Neural progenitor cell (in vitro differentiated cells): ENCODE measurements around the gene FAM110D. TPM values are rescaled to one million over a fixed set of nuclear protein-coding genes. Genes with fewer than 3 reads are reported as not detected.

Experiments used
- DNase-seq: peaks from one replicate; pipeline ENCODE4 v3.0.0-alpha.2; 2016; ENCODE audit warnings: low spot score
- H2AFZ ChIP-seq: fragments of 200-600 bp; sonication (generic); replicated peaks from 2 replicates; pipeline ENCODE4 v1.6.1; 2016; ENCODE audit warnings: antibody characterized with exemption
- H3F3A ChIP-seq: fragments of 200-600 bp; sonication (generic); 2 replicates; pipeline ENCODE4 v1.6.1; 2016; ENCODE audit warnings: antibody characterized with exemption, low read depth
- H3K27ac ChIP-seq: fragments of 200-600 bp; sonication (generic); 2 replicates; pipeline ENCODE4 v1.5.1; 2016; ENCODE audit warnings: mild to moderate bottlenecking
- H3K27me3 ChIP-seq: fragments of 200-600 bp; sonication (generic); 2 replicates; pipeline ENCODE4 v1.6.1; 2016; ENCODE audit warnings: mild to moderate bottlenecking, moderate library complexity
- H3K36me3 ChIP-seq: fragments of 200-600 bp; sonication (generic); 2 replicates; pipeline ENCODE4 v1.5.1; 2016
- H3K4me1 ChIP-seq: fragments of 200-600 bp; sonication (generic); 2 replicates; pipeline ENCODE4 v1.6.1; 2016; ENCODE audit warnings: mixed run types
- H3K4me2 ChIP-seq: fragments of 200-600 bp; sonication (generic); 2 replicates; pipeline ENCODE4 v1.6.1; 2016
- H3K4me3 ChIP-seq: fragments of 200-600 bp; sonication (generic); 2 replicates; pipeline ENCODE4 v1.5.1; 2016
- H3K79me2 ChIP-seq: fragments of 200-600 bp; sonication (generic); 2 replicates; pipeline ENCODE4 v1.6.1; 2016; ENCODE audit warnings: low read depth
- H3K9ac ChIP-seq: fragments of 200-600 bp; sonication (generic); 2 replicates; pipeline ENCODE4 v1.6.1; 2016
- H3K9me3 ChIP-seq: fragments of 200-600 bp; sonication (generic); 2 replicates; pipeline ENCODE4 v1.5.1; 2016; ENCODE audit warnings: low read depth
- H4K20me1 ChIP-seq: fragments of 200-600 bp; sonication (generic); 2 replicates; pipeline ENCODE4 v1.6.1; 2016; ENCODE audit warnings: low read depth
- H3K27ac Mint-ChIP-seq: 3 replicates; pipeline ENCODE4 v1.8.0; 2021; ENCODE audit warnings: mixed read lengths
- H3K27me3 Mint-ChIP-seq: 2 replicates; pipeline ENCODE4 v1.8.0; 2022; ENCODE audit warnings: low read depth, mild to moderate bottlenecking, inconsistent platforms, moderate library complexity, mixed read lengths; ENCODE audit not compliant: insufficient read depth
- H3K36me3 Mint-ChIP-seq: 3 replicates; pipeline ENCODE4 v1.8.0; 2021; ENCODE audit warnings: mixed read lengths
- H3K4me1 Mint-ChIP-seq: 3 replicates; pipeline ENCODE4 v1.8.0; 2021; ENCODE audit warnings: mixed read lengths
- H3K4me3 Mint-ChIP-seq: 3 replicates; pipeline ENCODE4 v1.8.0; 2021; ENCODE audit warnings: mild to moderate bottlenecking, moderate library complexity, mixed read lengths
- H3K9me3 Mint-ChIP-seq: 3 replicates; pipeline ENCODE4 v1.8.0; 2020; ENCODE audit warnings: mixed read lengths
- CTCF ChIP-seq: fragments of 200-600 bp; sonication (generic); IDR thresholded peaks from 2 replicates; pipeline ENCODE4 v1.5.1; 2017; ENCODE audit warnings: antibody characterized with exemption, mild to moderate bottlenecking
- EZH2 ChIP-seq: fragments of 200-600 bp; sonication (generic); IDR thresholded peaks from 2 replicates; pipeline ENCODE4 v1.6.1; 2017; ENCODE audit warnings: antibody characterized with exemption, mild to moderate bottlenecking, moderate library complexity
- EZH2phosphoT487 ChIP-seq: fragments of 200-600 bp; sonication (generic); IDR thresholded peaks from 2 replicates; pipeline ENCODE4 v1.6.1; 2017; ENCODE audit warnings: antibody characterized with exemption
- total RNA-seq: library from RNA; depleted of rRNA; stranded (reverse); fragments of >200 nt; gene quantifications from 2 replicates; pipeline ENCODE4 v1.2.3, GENCODE V29; 2015; ENCODE audit warnings: low replicate concordance

Gene FAM110D
- total RNA-seq, 1 donor from 2014 or later, result 0.28 TPM

GRCh38 chr1:26184883-26185282, 26.0 kb downstream of the FAM110D start:
- Mint-ChIP-seq H3K36me3 (peaks cover 2% of the 10 kb centered on the region), H3K9me3 (peaks cover 4% of the 10 kb centered on the region), H3K4me1 (peaks cover 15% of the 10 kb centered on the region), H3K27ac (no peak overlapping the region), H3K27me3 (peaks cover 12% of the 10 kb centered on the region), H3K4me3 (no peak overlapping the region)
- H3K4me1 ChIP-seq, result no peaks in the 10 kb centered on the region
- no peaks in the 10 kb centered on the region for H3K36me3 ChIP-seq
- H3K4me3 ChIP-seq, result no peak overlapping the region
- H3K9me3 ChIP-seq, result no peaks in the 10 kb centered on the region
- no peaks in the 10 kb centered on the region for H4K20me1 ChIP-seq
- no peaks in the 10 kb centered on the region for H3F3A ChIP-seq
- H3K27me3 ChIP-seq, result no peaks in the 10 kb centered on the region
- H3K27ac ChIP-seq, result no peak overlapping the region
- TF ChIP-seq EZH2 (no peak), CTCF (no peak), EZH2phosphoT487 (no peak)
- no peaks in the 10 kb centered on the region for H3K79me2 ChIP-seq
- H3K4me2 ChIP-seq, result no peak overlapping the region
- DNase-seq, result no peak
- H3K9ac ChIP-seq, result no peak overlapping the region
- H2AFZ ChIP-seq, result no peak overlapping the region

GRCh38 chr1:26187882-26188281, 29.0 kb downstream of the FAM110D start:
- Histone ChIP-seq H3K27me3 (no peaks in the 10 kb centered on the region), H3K9ac (no peak overlapping the region), H2AFZ (no peak overlapping the region), H3K27ac (no peak overlapping the region), H4K20me1 (no peaks in the 10 kb centered on the region), H3K4me2 (no peak overlapping the region), H3K36me3 (no peaks in the 10 kb centered on the region), H3K9me3 (no peaks in the 10 kb centered on the region), H3K4me3 (no peak overlapping the region), H3K79me2 (no peaks in the 10 kb centered on the region), H3F3A (no peaks in the 10 kb centered on the region), H3K4me1 (peaks cover 4% of the 10 kb centered on the region)
- H3K27me3 Mint-ChIP-seq, result peaks cover 11% of the 10 kb centered on the region
- TF ChIP-seq EZH2 (no peak), CTCF (no peak), EZH2phosphoT487 (no peak)
- H3K9me3 Mint-ChIP-seq, result peaks cover 4% of the 10 kb centered on the region
- no peaks in the 10 kb centered on the region for H3K36me3 Mint-ChIP-seq
- peaks cover 17% of the 10 kb centered on the region for H3K4me1 Mint-ChIP-seq
- H3K4me3 Mint-ChIP-seq, result no peak overlapping the region
- no peak overlapping the region for H3K27ac Mint-ChIP-seq
- no peak for DNase-seq

- Histone ChIP-seq H3F3A (no peaks in the 10 kb centered on the region), H3K27me3 (no peaks in the 10 kb centered on the region), H3K9me3 (no peaks in the 10 kb centered on the region), H3K36me3 (no peaks in the 10 kb centered on the region), H3K4me2 (no peak overlapping the region), H3K4me1 (peaks cover 4% of the 10 kb centered on the region), H2AFZ (no peak overlapping the region), H3K4me3 (no peak overlapping the region), H3K79me2 (no peaks in the 10 kb centered on the region), H3K9ac (no peak overlapping the region), H4K20me1 (no peaks in the 10 kb centered on the region), H3K27ac (no peak overlapping the region)
- H3K36me3 Mint-ChIP-seq, result no peaks in the 10 kb centered on the region
- H3K4me3 Mint-ChIP-seq, result no peak overlapping the region
- H3K4me1 Mint-ChIP-seq, result peaks cover 17% of the 10 kb centered on the region
- H3K9me3 Mint-ChIP-seq, result peaks cover 4% of the 10 kb centered on the region
- TF ChIP-seq EZH2phosphoT487 (no peak), CTCF (no peak), EZH2 (no peak)
- no peak overlapping the region for H3K27ac Mint-ChIP-seq
- peaks cover 11% of the 10 kb centered on the region for H3K27me3 Mint-ChIP-seq
- DNase-seq, result no peak
These were observed 29.6 kb downstream of the FAM110D start for GRCh38 chr1:26188477-26188876.
